Hematopoietic multipotent progenitor cell treated with erythropoietin and hydrocortisone succinate and interleukin-3 and kit ligand, for 17 days (in vitro differentiated cells): ENCODE data around the gene DOCK2.

Experiments
- DNase-seq: peaks from one replicate; pipeline ENCODE4 v3.0.0-alpha.2; 2015; ENCODE audit warnings: low spot score

DOCK2 gene

GRCh38 chr5:169691471-169691870 is 54.4 kb downstream of the DOCK2 start:
- DNase-seq: no peak

- no peak for DNase-seq
Observed at GRCh38 chr5:169694091-169694625, 57.1 kb downstream of the DOCK2 start.

GRCh38 chr5:169695025-169695625 is 58.0 kb downstream of the DOCK2 start:
- no peak for DNase-seq

- no peak for DNase-seq
Observed at GRCh38 chr5:169695919-169696490, 58.9 kb downstream of the DOCK2 start.

GRCh38 chr5:169696621-169697510 is 59.8 kb downstream of the DOCK2 start:
- DNase-seq: no peak

GRCh38 chr5:169697511-169697890 is 60.4 kb downstream of the DOCK2 start:
- no peak for DNase-seq

- DNase-seq: no peak
Observed at GRCh38 chr5:169697976-169698375, 60.9 kb downstream of the DOCK2 start.

- no peak for DNase-seq
Observed at GRCh38 chr5:169700611-169701010, 63.5 kb downstream of the DOCK2 start.

- no peak for DNase-seq
Observed at GRCh38 chr5:169701910-169702451, 64.9 kb downstream of the DOCK2 start.

- no peak for DNase-seq
Observed at GRCh38 chr5:169702693-169703481, 65.8 kb downstream of the DOCK2 start.

- no peak for DNase-seq
Observed at GRCh38 chr5:169703813-169704212, 66.7 kb downstream of the DOCK2 start.

- no peak for DNase-seq
Observed at GRCh38 chr5:169705322-169705721, 68.2 kb downstream of the DOCK2 start.

GRCh38 chr5:169706071-169706470 is 69.0 kb downstream of the DOCK2 start:
- DNase-seq: no peak

- no peak for DNase-seq
Observed at GRCh38 chr5:169706758-169707450, 69.8 kb downstream of the DOCK2 start.

GRCh38 chr5:169707686-169708085 is 70.6 kb downstream of the DOCK2 start:
- DNase-seq: no peak

GRCh38 chr5:169710675-169711074 is 73.6 kb downstream of the DOCK2 start:
- DNase-seq: no peak

GRCh38 chr5:169711551-169712225 is 74.6 kb downstream of the DOCK2 start:
- no peak for DNase-seq

GRCh38 chr5:169712428-169712827 is 75.4 kb downstream of the DOCK2 start:
- no peak for DNase-seq

GRCh38 chr5:169716287-169716686 is 79.2 kb downstream of the DOCK2 start:
- no peak for DNase-seq

GRCh38 chr5:169717288-169717687 is 80.2 kb downstream of the DOCK2 start:
- no peak for DNase-seq
